GM23338 (cell line): Measurements from ENCODE around the gene ANKRD17.

Experiments used
- CTCF ChIP-seq, 2 experiments: fragments of 200-600 bp in 1 of 2; sonication (generic) in 1 of 2; conservative IDR thresholded peaks; 2 replicates each; pipeline versions ENCODE4 v1.5.1 to v1.6.1; 2016 to 2017; ENCODE audit warnings: antibody characterized with exemption in 2 of 2, low read depth in 2 of 2, mild to moderate bottlenecking in 2 of 2, moderate library complexity in 1 of 2
- EZH2 ChIP-seq: fragments of 200-600 bp; sonication (generic); IDR thresholded peaks from one replicate; pipeline ENCODE4 v1.8.0; 2017; ENCODE audit warnings: antibody characterized with exemption, mild to moderate bottlenecking, low read depth; ENCODE audit not compliant: unreplicated experiment
- EZH2phosphoT487 ChIP-seq: fragments of 200-600 bp; sonication (generic); IDR thresholded peaks from one replicate; pipeline ENCODE4 v1.8.1; 2018; ENCODE audit warnings: antibody characterized with exemption; ENCODE audit not compliant: unreplicated experiment
- POLR2AphosphoS5 ChIP-seq: IDR thresholded peaks from 2 replicates; pipeline ENCODE4 v1.6.1; 2016; ENCODE audit warnings: antibody characterized with exemption, low read depth
- TF ChIP-seq, protein P1 (sequence below): IDR thresholded peaks from 2 replicates; pipeline ENCODE4 v1.6.1; 2016; ENCODE audit warnings: antibody characterized with exemption

DNA sequence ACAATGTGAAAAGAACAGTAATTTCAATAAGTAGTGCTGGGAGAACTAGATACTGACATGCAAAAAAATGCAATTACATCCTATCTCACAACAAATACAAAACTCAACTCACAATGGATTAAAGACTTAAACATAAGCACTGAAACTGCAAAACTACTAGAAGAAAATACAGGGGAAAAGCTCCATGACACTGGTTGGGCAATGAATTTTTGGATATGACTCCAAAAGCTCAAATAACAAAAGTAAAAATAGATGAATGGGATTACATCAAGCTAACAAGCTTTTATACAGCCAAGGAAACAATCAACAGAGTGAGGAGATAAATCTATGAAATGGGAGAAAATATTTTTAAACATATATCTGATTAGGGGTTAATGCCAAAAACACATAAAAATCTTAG is 53.1 kb downstream of the ANKRD17 start:
- TF ChIP-seq CTCF (conservative IDR thresholded peaks at IDR 0.05; ENCODE audit: low read depth in 2 of 2) (no peak), EZH2phosphoT487 (no peak), POLR2AphosphoS5 (no peak), EZH2 (no peak)
- TF ChIP-seq, protein P1, sequence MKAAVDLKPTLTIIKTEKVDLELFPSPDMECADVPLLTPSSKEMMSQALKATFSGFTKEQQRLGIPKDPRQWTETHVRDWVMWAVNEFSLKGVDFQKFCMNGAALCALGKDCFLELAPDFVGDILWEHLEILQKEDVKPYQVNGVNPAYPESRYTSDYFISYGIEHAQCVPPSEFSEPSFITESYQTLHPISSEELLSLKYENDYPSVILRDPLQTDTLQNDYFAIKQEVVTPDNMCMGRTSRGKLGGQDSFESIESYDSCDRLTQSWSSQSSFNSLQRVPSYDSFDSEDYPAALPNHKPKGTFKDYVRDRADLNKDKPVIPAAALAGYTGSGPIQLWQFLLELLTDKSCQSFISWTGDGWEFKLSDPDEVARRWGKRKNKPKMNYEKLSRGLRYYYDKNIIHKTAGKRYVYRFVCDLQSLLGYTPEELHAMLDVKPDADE, result no peak
